IMR-90 (cell line): Measurements from ENCODE around the gene ENOX2. TPM values are rescaled to one million over a fixed set of nuclear protein-coding genes. Genes with fewer than 3 reads are reported as not detected.

Experiments used
- ATAC-seq: fragments of 200-7000 bp; cut with Tn5 transposase; 2 replicates; pipeline ENCODE4 v1.9.1; 2020; ENCODE audit warnings: low read depth, mild to moderate bottlenecking, moderate library complexity
- BruUV-seq: library from RNA; stranded (reverse); fragments of 400-500 nt; replicated peaks from 2 replicates; lab custom pipeline; 2021; lab: Mats Ljungman, UMichigan
- CTCF ChIA-PET: fragments of 300-600 bp; formaldehyde crosslinking; extraction: SDS; loops from one replicate; lab custom pipeline; 2021; ENCODE audit warnings: antibody characterized with exemption; lab: Yijun Ruan, JAX
- POLR2A ChIA-PET: fragments of 300-600 bp; sonication (Branson Sonifier 250); formaldehyde crosslinking; loops from one replicate; lab custom pipeline; 2022; ENCODE audit warnings: antibody characterized with exemption; ENCODE audit not compliant: unreplicated experiment; lab: Charles Lee
- DNase-seq: peaks from one replicate; pipeline ENCODE4 v3.0.0; 2013
- H2AFZ ChIP-seq: replicated peaks from 2 replicates; pipeline ENCODE3; 2013; ENCODE audit warnings: low read length, mild to moderate bottlenecking; ENCODE audit not compliant: poor library complexity
- H2AK5ac ChIP-seq: 2 replicates; pipeline ENCODE4 v1.6.1; 2013; ENCODE audit warnings: low read depth, low read length, inconsistent platforms
- H2AK9ac ChIP-seq: replicated peaks from 2 replicates; pipeline ENCODE3; 2013; ENCODE audit warnings: mild to moderate bottlenecking, low read depth, low read length, moderate library complexity; ENCODE audit not compliant: poor library complexity
- H2BK120ac ChIP-seq: 2 replicates; pipeline ENCODE4 v1.6.1; 2013; ENCODE audit warnings: low read depth, low read length, inconsistent platforms
- H2BK15ac ChIP-seq: 3 replicates; pipeline ENCODE4 v1.6.1; 2013; ENCODE audit warnings: low read depth, low read length, inconsistent platforms
- H2BK20ac ChIP-seq: 2 replicates; pipeline ENCODE4 v1.6.1; 2013; ENCODE audit warnings: low read depth, mild to moderate bottlenecking, inconsistent platforms, low read length, moderate library complexity
- H2BK5ac ChIP-seq: 2 replicates; pipeline ENCODE4 v1.6.1; 2013; ENCODE audit warnings: mild to moderate bottlenecking, low read depth, low read length, inconsistent platforms; ENCODE audit not compliant: poor library complexity, severe bottlenecking
- H3K14ac ChIP-seq: replicated peaks from 2 replicates; pipeline ENCODE4 v1.6.1; 2013; ENCODE audit warnings: low read depth, low read length, inconsistent platforms
- H3K18ac ChIP-seq: 2 replicates; pipeline ENCODE4 v1.6.1; 2013; ENCODE audit warnings: low read depth, low read length, control low read depth
- H3K23ac ChIP-seq: 2 replicates; pipeline ENCODE4 v1.6.1; 2013; ENCODE audit warnings: low read depth, low read length, inconsistent platforms
- H3K27ac ChIP-seq: 2 replicates; pipeline ENCODE4 v1.5.1; 2013; ENCODE audit warnings: mild to moderate bottlenecking, control low read depth, low read length; ENCODE audit not compliant: insufficient read depth
- H3K27me3 ChIP-seq: 2 replicates; pipeline ENCODE4 v1.6.1; 2013; ENCODE audit warnings: low read length; ENCODE audit not compliant: control insufficient read depth, insufficient read depth
- H3K36me3 ChIP-seq: 2 replicates; pipeline ENCODE4 v1.6.1; 2013; ENCODE audit warnings: low read length, mixed read lengths; ENCODE audit not compliant: control insufficient read depth, insufficient read depth
- H3K4ac ChIP-seq: 2 replicates; pipeline ENCODE4 v1.6.1; 2013; ENCODE audit warnings: low read depth, low read length, inconsistent platforms
- H3K4me1 ChIP-seq: 2 replicates; pipeline ENCODE4 v1.6.1; 2013; ENCODE audit warnings: low read length, mixed read lengths; ENCODE audit not compliant: control insufficient read depth, insufficient read depth
- H3K4me2 ChIP-seq: 2 replicates; pipeline ENCODE4 v1.6.1; 2013; ENCODE audit warnings: low read depth, mild to moderate bottlenecking, control low read depth, low read length, moderate library complexity
- H3K4me3 ChIP-seq: 2 replicates; pipeline ENCODE4 v1.5.1; 2013; ENCODE audit warnings: low read depth, mild to moderate bottlenecking, control low read depth, low read length, moderate library complexity; ENCODE audit not compliant: insufficient read depth
- H3K56ac ChIP-seq: 2 replicates; pipeline ENCODE4 v1.6.1; 2013; ENCODE audit warnings: low read length, inconsistent platforms; ENCODE audit not compliant: insufficient read depth; ENCODE audit errors: extremely low read depth
- H3K79me1 ChIP-seq, 2 experiments: 2 replicates each; pipeline ENCODE4 v1.6.1; 2013; ENCODE audit warnings: low read length in 2 of 2, inconsistent platforms in 1 of 2, low read depth in 1 of 2
- H3K9ac ChIP-seq: 2 replicates; pipeline ENCODE4 v1.6.1; 2013; ENCODE audit warnings: low read depth, low read length, control low read depth
- H3K9me1 ChIP-seq: 2 replicates; pipeline ENCODE4 v1.6.1; 2013; ENCODE audit warnings: low read length, inconsistent platforms; ENCODE audit not compliant: insufficient read depth
- H3K9me3 ChIP-seq: 2 replicates; pipeline ENCODE4 v1.6.1; 2013; ENCODE audit warnings: low read length; ENCODE audit not compliant: control insufficient read depth, insufficient read depth
- H4K20me1 ChIP-seq: 2 replicates; pipeline ENCODE4 v1.6.1; 2013; ENCODE audit warnings: low read length, inconsistent platforms; ENCODE audit not compliant: insufficient read depth
- H4K5ac ChIP-seq: 2 replicates; pipeline ENCODE4 v1.6.1; 2013; ENCODE audit warnings: mild to moderate bottlenecking, low read depth, low read length, control low read depth
- H4K8ac ChIP-seq, 2 experiments: 2 replicates each; pipeline ENCODE4 v1.6.1; 2013; ENCODE audit warnings: low read depth in 2 of 2, low read length in 2 of 2, control low read depth in 1 of 2, inconsistent platforms in 1 of 2
- H4K91ac ChIP-seq: 2 replicates; pipeline ENCODE4 v1.6.1; 2013; ENCODE audit warnings: low read depth, low read length, inconsistent platforms; ENCODE audit not compliant: insufficient read depth
- BHLHE40 ChIP-seq: fragments of 150-350 bp; IDR thresholded peaks from 2 replicates; pipeline ENCODE4 v1.6.1; 2016; ENCODE audit warnings: mild to moderate bottlenecking, low read depth, low read length
- CHD1 ChIP-seq: IDR thresholded peaks from 2 replicates; pipeline ENCODE4 v1.6.1; 2012; ENCODE audit warnings: low read depth, low read length, improper control_type of control experiment
- CTCF ChIP-seq: conservative IDR thresholded peaks from 2 replicates; pipeline ENCODE4 v1.5.1; 2012; ENCODE audit warnings: mild to moderate bottlenecking, low read depth, low read length, improper control_type of control experiment
- ELK1 ChIP-seq: fragments of 150-350 bp; IDR thresholded peaks from 2 replicates; pipeline ENCODE4 v1.6.1; 2016; ENCODE audit warnings: low read depth, mild to moderate bottlenecking, low read length, moderate library complexity, borderline replicate concordance
- FOS ChIP-seq: fragments of 150-350 bp; IDR thresholded peaks from 2 replicates; pipeline ENCODE4 v1.6.1; 2016; ENCODE audit warnings: low read depth, low read length
- MAZ ChIP-seq: IDR thresholded peaks from 2 replicates; pipeline ENCODE4 v1.6.1; 2012; ENCODE audit warnings: low read depth, mild to moderate bottlenecking, low read length, improper control_type of control experiment, moderate library complexity, borderline replicate concordance
- MXI1 ChIP-seq: IDR thresholded peaks from 2 replicates; pipeline ENCODE4 v1.6.1; 2012; ENCODE audit warnings: low read depth, mild to moderate bottlenecking, low read length, moderate library complexity, borderline replicate concordance
- RCOR1 ChIP-seq: IDR thresholded peaks from 2 replicates; pipeline ENCODE4 v1.6.1; 2012; ENCODE audit warnings: mild to moderate bottlenecking, low read length, improper control_type of control experiment; ENCODE audit not compliant: insufficient replicate concordance
- RFX5 ChIP-seq: IDR thresholded peaks from 2 replicates; pipeline ENCODE4 v1.8.0; 2012; ENCODE audit warnings: low read depth, mild to moderate bottlenecking, low read length, moderate library complexity
- WGBS, 2 experiments: methylation state at CpG; one replicate each; pipeline versions ENCODE4 v1.1.5 to v1.1.7; 2013; ENCODE audit warnings: missing lambda C conversion rate in 2 of 2; ENCODE audit not compliant: insufficient read length in 1 of 2; ENCODE audit errors: extremely low coverage in 2 of 2; 5-methylcytosine and 5-hydroxymethylcytosine counted together
- dilution Hi-C: fragments of 300-500 bp; cut with HindIII; formaldehyde crosslinking; loops from one replicate; pipeline ENCODE4 v1.14.3; 2018; ENCODE audit warnings: low sequenced_read_pairs; ENCODE audit not compliant: unreplicated experiment
- in situ Hi-C: fragments of 300-500 bp; cut with MboI; formaldehyde crosslinking; loops from 3 replicates; pipeline ENCODE4 v1.14.3; 2019; ENCODE audit warnings: low sequenced_read_pairs, inconsistent platforms, mixed read lengths
- intact Hi-C: fragments of 100-400 bp; cut with micrococcal nuclease; formaldehyde crosslinking; loops from 2 replicates; pipeline ENCODE4 v1.10.0; 2022
- polyA plus RNA-seq, 3 experiments: library from polyadenylated mRNA; depleted of rRNA; stranded (reverse); fragments of >200 nt; gene quantifications; 2 replicates each; pipeline ENCODE4 v1.2.3, GENCODE V29; 2012; ENCODE audit warnings: low replicate concordance in 1 of 3
- total RNA-seq: library from RNA; depleted of rRNA; stranded (reverse); fragments of >200 nt; gene quantifications from 2 replicates; pipeline ENCODE4 v1.2.3, GENCODE V29; 2012

ENOX2 gene
- total and polyA plus RNA-seq, 2 of the 4 experiments (the other 2 are of a cell fraction): 6.3 to 11.8 TPM

GRCh38 chrX:130754353-130754752 lies 148.7 kb downstream of the ENOX2 start:
- dilution Hi-C loops: no loop called here
- WGBS, 2 experiments: no CpG with 5 or more reads among the region's 1 CpG

More at GRCh38 chrX:130754353-130754752, 148.7 kb downstream of the ENOX2 start:
- H4K5ac ChIP-seq: no peak overlapping the region
- H3K36me3 ChIP-seq: no peaks in the 10 kb centered on the region
- no peak overlapping the region for H2BK5ac ChIP-seq
- H2BK15ac ChIP-seq: no peak overlapping the region
- H3K4me2 ChIP-seq: no peak overlapping the region
- no peak overlapping the region for H3K23ac ChIP-seq
- H2AK5ac ChIP-seq: no peak overlapping the region
- H3K27ac ChIP-seq: no peak overlapping the region
- H3K9me1 ChIP-seq: no peaks in the 10 kb centered on the region
- no peaks in the 10 kb centered on the region for H4K20me1 ChIP-seq
- BruUV-seq: no TSS peak
- no peaks in the 10 kb centered on the region for H3K4me1 ChIP-seq
- no peak overlapping the region for H3K56ac ChIP-seq
- H3K27me3 ChIP-seq: no peaks in the 10 kb centered on the region
- H3K18ac ChIP-seq: no peak overlapping the region
- H4K8ac ChIP-seq: no peak overlapping the region
- H3K4ac ChIP-seq: no peak overlapping the region
- no peaks in the 10 kb centered on the region for H3K9me3 ChIP-seq
- H3K4me3 ChIP-seq: no peak overlapping the region
- ChIA-PET POLR2A (no interaction called here), CTCF (interaction anchor here (0.9 kb wide), 1 partner anchor 16 kb away, joined by 4 read pairs; no protein-coding TSS in a partner anchor)
- H3K14ac ChIP-seq: no peak overlapping the region
- intact Hi-C loops (no loop called here), in situ Hi-C loops (no loop called here)
- no peak overlapping the region for H3K9ac ChIP-seq
- no peak for ATAC-seq
- TF ChIP-seq CTCF: no peak
- no peak for TF ChIP-seq RCOR1
- no peak for TF ChIP-seq FOS
- TF ChIP-seq BHLHE40: no peak
- TF ChIP-seq ELK1: no peak
- TF ChIP-seq MXI1: no peak
- no peak for TF ChIP-seq RFX5
- TF ChIP-seq CHD1: no peak
- TF ChIP-seq MAZ: no peak
- no peak overlapping the region for H4K91ac ChIP-seq
- H2AFZ ChIP-seq: no peak overlapping the region
- H3K79me1 ChIP-seq: no peaks in the 10 kb centered on the region
- no peak overlapping the region for H2BK20ac ChIP-seq
- H2AK9ac ChIP-seq: no peak overlapping the region
- no peak overlapping the region for H2BK120ac ChIP-seq
- no peak for DNase-seq
